GM21515 (cell line): ENCODE measurements around the gene POLE3.
"Not testable (repeated sequence)": the region's sequence is repeated elsewhere in the genome, so short reads cannot be mapped to it uniquely, and the experiment has no call there.

Experiments used
- ATAC-seq: cut with Tn5 transposase; IDR thresholded peaks from one replicate; pipeline ENCODE4 v1.9.1; 2021; ENCODE audit not compliant: unreplicated experiment

POLE3 gene

DNA sequence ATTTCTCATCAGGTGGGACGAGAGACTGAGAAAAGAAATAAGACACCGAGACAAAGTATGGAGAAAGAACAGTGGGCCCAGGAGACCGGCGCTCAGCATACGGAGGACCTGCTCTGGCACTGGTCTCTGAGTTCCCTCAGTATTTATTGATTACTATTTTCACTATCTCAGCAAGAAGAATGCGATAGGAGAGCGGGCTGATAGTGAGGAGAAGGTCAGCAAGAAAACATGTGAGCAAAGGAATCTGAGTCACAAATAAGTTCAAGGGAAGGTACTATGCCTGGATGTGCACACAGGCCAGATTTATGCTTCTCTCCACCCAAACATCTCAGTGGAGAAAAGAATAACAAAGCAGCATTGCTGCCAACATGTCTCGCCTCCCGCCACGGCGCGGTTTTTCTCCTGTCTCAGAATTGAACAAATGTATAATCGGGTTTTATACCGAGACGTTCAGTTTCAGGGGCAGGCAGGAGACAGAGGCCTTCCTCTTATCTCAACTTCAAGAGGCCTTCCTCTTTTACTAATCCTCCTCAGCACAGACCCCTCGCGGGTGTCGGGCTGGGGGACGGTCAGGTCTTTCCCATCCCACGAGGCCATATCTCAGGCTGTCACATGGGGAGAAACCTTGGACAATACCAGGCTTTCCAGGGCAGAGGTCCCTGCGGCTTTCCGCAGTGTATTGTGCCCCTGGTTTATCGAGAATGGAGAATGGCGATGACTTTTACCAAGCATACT, 31.2 kb downstream of the POLE3 start:
- not testable (repeated sequence) for ATAC-seq

DNA sequence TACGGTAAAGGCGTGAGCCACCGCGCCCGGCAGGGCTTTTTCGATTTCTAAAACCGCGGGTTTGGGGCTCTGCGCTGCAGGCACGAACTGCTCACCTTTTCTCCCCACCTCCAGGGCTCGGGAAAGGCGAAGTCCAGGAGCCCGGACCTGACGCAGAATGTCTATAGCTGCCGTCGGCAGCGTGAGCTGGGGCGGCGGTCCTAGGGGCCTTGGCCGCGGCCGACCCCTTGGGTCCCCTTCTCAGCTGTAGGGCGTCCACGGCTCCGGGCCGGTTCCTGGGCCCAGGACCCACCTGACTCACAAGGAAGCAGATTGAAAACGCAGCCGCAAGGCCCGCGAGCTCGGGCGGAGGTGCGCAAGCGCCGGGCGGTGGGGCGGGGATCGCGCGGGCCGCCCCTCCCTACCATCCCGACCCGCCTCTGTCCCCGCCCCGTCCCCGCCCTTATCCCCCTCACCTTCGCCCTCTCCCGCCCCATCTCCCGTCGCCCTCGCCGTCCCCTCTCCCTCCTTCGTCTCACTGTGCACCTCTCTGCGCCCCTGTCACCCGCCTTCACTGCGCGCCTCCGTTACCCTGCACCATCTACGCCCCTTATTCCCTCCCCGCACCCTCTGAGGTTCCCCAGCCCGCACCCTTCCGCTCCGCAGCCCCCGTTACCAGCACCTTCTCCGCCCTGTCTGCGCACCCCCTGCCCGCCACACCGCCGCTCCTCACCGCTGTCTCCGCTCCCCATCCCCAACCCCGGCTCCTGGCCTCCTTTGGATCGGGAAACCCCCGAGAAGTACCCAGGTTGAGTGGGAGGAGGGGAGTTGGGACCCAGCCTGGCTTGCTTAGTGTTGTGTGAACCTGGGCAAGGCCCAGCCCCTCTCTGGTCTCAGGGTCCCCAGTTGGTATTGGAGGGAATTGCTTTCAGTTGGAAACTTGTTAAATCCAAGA, 33.6 kb downstream of the POLE3 start, which contains the start of gene HDHD3:
Gene HDHD3, minus strand, starts transcription at position 353 of the 934 bp plus-strand sequence. CDS start 2,632 bp downstream, outside the sequence.
- ATAC-seq, result peak; percentile 76

DNA sequence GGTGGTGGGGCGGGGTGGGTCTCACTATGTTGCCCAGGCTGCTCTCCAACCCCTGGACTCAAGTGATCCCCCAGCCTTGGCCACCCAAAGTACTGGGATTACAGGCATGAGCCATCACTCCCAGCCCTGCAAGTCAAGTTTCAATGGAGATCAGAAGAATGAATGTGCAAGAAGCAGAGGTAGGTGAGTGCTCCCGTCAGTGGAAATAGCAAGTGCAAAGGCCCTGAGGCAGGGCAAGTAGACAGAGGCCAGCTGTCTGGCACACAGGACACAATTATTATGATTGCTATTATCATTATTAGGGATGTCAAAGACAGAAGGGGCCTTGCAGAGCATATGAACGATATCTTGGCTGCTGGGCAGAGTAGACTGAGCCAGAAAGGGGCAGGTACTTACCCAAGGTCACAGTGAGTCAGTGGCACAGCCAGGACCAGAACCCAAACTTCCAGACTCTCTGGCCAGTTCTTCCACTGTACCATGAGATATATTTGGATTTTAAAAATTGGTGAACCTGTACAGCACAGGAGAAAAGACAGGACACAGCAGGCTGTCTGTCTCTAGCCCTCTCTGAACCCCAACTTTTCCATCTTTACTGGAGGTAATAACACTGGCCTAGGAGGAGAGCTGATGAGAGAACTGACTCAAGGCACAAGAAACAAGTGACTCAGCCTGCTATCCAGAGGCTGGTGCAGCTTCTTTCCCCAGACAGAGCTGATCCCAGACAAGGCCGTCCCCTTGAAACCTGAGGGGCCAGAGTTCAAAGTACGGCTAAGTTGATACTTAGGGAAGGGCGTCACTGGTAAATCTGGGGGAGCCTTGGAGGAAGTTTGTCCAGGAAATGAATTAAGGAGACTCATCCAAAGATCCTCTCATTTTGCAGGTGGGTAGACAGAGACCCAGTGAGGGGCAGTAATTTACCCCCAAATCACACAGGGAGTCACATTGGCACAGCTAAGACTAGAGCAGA, 35.1 kb downstream of the POLE3 start:
- ATAC-seq, result no peak

GRCh38 chr9:113373676-113374392, 36.6 kb downstream of the POLE3 start:
- ATAC-seq, result no peak

- no peak for ATAC-seq
Measured at GRCh38 chr9:113373256-113373655, 37.2 kb downstream of the POLE3 start.

DNA sequence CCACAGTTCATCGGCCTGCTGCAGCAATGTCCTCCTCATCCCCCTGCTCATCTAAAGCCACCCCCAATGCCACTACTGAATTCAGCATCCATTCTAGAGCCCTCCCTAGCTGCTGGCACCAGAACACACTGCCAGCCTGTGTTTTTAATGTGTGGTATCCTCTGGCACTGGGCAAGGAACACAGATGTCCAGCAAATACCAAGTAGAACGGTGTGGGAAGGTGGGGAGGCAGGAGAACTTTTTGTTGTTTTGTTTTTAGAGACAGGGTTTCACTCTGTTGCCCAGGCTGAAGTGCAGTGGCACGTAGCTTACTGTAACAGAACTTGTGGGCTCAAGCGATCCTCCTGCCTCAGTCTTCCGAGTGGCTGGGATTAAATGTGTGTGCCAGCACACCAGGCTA, 38.4 kb downstream of the POLE3 start:
- no peak for ATAC-seq

GRCh38 chr9:113370806-113371325, 39.6 kb downstream of the POLE3 start:
- no peak for ATAC-seq

- ATAC-seq, result no peak
Measured at GRCh38 chr9:113369855-113370140, 40.7 kb downstream of the POLE3 start.

DNA sequence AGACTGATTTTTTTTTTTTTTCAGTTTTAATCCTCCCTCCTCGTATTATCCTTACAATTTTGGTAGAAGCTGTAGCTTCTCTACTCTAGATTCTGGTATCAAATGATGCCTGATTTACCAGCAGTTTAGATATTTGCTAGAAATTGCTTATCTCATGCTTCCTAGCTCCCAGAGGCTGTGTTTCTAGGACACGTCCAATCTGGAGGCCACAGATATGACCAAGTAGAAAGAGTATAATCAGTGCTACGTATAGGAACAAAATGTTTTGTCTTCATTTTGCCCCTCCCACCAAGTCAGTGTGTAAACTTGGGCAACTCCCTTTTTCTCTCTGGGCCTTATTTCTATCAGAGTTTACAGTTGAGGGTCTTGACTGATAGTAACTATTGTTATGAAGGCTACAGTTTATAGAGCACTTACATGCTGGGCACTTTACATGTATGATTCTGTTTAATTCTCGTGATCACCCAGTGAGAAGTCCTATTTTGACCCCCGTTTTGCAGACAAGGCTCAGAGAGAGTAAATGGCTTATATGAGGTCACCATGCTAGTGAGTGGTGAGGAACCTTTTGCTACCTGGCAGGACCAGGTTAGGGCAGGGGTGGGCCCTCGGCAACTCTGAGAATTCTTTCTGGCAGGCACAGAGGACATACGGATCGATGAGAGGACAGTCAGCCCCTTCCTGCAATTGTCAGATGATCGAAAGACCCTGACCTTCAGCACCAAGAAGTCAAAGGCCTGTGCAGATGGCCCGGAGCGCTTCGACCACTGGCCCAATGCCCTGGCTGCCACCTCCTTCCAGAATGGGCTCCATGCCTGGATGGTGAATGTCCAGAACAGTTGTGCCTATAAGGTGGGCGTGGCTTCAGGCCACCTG, 41.3 kb downstream of the POLE3 start:
- ATAC-seq, result no peak

DNA sequence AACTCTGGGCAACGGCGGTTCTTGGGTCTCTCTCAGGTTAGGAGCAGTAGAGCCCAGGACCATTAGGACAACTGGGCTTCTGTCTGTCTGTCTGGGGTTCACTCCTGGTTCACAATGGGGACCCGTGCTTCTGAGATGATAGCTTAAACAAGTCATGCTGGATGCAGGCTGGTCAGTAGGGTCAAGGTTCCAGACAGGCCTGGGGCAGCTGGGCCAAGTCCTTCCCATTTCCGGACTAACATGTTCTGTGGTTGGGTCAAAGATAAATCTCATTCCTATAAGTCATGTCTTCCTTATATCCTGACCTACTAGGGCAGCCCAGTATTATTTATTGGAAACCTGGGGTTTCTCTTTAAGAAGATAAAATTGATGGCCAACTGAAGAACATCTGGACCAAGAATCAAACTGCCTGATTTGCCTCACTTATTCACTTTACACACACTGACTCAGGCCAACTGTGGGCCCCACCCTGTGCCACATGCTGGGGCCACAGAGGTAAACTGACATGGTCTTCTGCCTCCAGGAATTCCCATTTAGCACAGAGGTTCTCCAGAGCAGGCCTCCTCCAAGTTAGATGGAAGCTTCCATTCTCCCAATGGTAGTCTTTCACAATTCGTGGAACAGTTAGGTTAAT, 42.0 kb downstream of the POLE3 start:
- no peak for ATAC-seq

GRCh38 chr9:113365652-113366051, 44.8 kb downstream of the POLE3 start:
- ATAC-seq, result not testable (repeated sequence)

DNA sequence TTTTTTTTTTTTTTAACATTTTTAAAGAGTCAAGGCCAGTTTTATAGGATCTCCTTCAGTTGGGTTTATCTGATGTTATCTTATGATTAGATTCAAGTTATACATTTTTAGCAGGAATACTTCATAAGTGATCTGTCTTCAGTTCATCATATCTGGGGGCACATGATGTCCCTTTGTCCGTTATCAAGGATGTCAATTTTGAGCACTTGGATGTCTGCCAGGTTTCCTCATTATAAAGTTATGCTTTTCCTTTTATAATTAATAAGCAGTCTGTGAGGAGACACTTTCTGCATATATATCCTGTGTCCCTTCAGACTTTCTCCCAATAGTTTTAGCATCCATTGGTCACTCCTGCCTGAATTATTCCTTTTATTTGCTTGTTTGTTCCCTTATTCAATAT, 45.5 kb downstream of the POLE3 start:
- ATAC-seq, result no peak

- no peak for ATAC-seq
Measured at GRCh38 chr9:113363336-113363735, 47.1 kb downstream of the POLE3 start.

- ATAC-seq, result no peak
Measured at GRCh38 chr9:113361304-113362018, 49.0 kb downstream of the POLE3 start.

DNA sequence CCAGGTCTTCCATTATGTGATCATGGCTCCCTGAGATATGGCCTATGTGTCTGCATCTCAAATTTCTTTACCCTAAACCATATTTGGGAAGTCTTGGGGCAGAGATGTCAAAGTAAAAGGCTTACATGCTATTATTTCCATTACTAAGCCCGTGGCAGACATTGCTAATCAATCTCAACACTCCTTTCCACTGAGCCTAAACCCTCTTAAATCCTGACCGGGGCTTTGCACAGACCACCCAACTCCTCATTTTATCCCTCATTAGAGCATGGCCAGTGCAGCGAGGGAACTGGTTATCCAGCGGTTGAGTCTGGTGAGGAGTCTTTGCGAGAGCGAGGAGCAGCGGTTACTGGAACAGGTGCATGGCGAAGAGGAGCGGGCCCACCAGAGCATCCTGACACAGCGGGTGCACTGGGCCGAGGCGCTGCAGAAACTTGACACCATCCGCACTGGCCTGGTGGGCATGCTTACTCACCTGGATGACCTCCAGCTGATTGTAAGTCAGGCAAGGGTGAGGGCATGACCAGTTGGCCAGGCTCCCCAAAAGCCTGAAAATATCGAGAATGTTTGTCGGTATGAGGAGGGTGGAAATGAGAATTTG, 50.1 kb downstream of the POLE3 start:
- ATAC-seq, result no peak

DNA sequence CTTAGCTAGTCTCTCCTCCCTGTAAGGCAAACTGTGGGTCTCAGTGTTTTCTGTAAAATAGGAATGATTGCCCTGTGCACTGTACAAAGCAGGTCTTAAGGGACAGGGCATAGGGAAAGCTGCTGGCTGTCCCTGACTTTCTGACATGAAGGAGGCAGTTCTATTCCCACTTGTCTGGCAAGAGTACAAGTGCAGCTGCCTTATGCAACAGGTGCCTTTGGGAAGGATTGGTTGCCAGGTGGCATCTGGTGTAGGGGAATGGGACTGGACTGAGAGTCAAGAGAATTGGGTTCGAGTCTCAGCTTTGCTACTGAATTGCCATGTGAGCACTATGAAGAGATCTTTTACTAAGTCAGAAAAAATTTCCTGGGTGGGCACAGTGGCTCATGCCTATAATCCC, 51.1 kb downstream of the POLE3 start:
- ATAC-seq, result no peak
